Smooth muscle cell (in vitro differentiated cells): Measurements from ENCODE around the gene DLG1. TPM values are rescaled to one million over a fixed set of nuclear protein-coding genes. Genes with fewer than 3 reads are reported as not detected.

Source experiments
- DNase-seq: peaks from one replicate; lab custom pipeline; 2025; ENCODE audit not compliant: unreplicated experiment; lab: John Stamatoyannopoulos, UW
- H2AFZ ChIP-seq: fragments of 200-600 bp; sonication (generic); 2 replicates; pipeline ENCODE4 v1.6.0; 2016; ENCODE audit warnings: antibody characterized with exemption, low read depth, mild to moderate bottlenecking
- H3F3A ChIP-seq: fragments of 200-600 bp; sonication (generic); 2 replicates; pipeline ENCODE4 v1.6.0; 2017; ENCODE audit warnings: antibody characterized with exemption, low read depth
- H3K27ac ChIP-seq: fragments of 200-600 bp; sonication (generic); 2 replicates; pipeline ENCODE4 v1.5.1; 2016; ENCODE audit warnings: low read depth, mild to moderate bottlenecking
- H3K27me3 ChIP-seq: fragments of 200-600 bp; sonication (generic); 2 replicates; pipeline ENCODE4 v1.6.1; 2016; ENCODE audit warnings: low read depth, mild to moderate bottlenecking
- H3K36me3 ChIP-seq: fragments of 200-600 bp; sonication (generic); 2 replicates; pipeline ENCODE4 v1.5.1; 2016; ENCODE audit warnings: low read depth
- H3K4me1 ChIP-seq: fragments of 200-600 bp; sonication (generic); 2 replicates; pipeline ENCODE4 v1.5.1; 2016; ENCODE audit warnings: low read depth
- H3K4me2 ChIP-seq: fragments of 200-600 bp; sonication (generic); 2 replicates; pipeline ENCODE4 v1.6.0; 2016; ENCODE audit warnings: mild to moderate bottlenecking
- H3K4me3 ChIP-seq: fragments of 200-600 bp; sonication (generic); 2 replicates; pipeline ENCODE4 v1.5.1; 2016; ENCODE audit warnings: mild to moderate bottlenecking
- H3K79me2 ChIP-seq: fragments of 200-600 bp; sonication (generic); 2 replicates; pipeline ENCODE4 v1.6.0; 2016; ENCODE audit warnings: low read depth, mild to moderate bottlenecking
- H3K9ac ChIP-seq: fragments of 200-600 bp; sonication (generic); 2 replicates; pipeline ENCODE4 v1.6.0; 2016; ENCODE audit warnings: low read depth
- H3K9me3 ChIP-seq: fragments of 200-600 bp; sonication (generic); replicated peaks from 2 replicates; pipeline ENCODE4 v1.5.1; 2016; ENCODE audit warnings: low read depth
- H4K20me1 ChIP-seq: fragments of 200-600 bp; sonication (generic); 2 replicates; pipeline ENCODE4 v1.6.0; 2016; ENCODE audit warnings: low read depth
- WGBS: methylation state at CpG from one replicate; pipeline ENCODE4 v1.1.7; 2016; ENCODE audit warnings: low lambda C conversion rate; 5-methylcytosine and 5-hydroxymethylcytosine counted together
- polyA plus RNA-seq: library from polyadenylated mRNA; unstranded; fragments of >200 nt; fragmentation: Nextera tagmentation; extraction: Ambion mirVana; gene quantifications from 2 replicates; pipeline ENCODE4 v1.2.1, GENCODE V29; 2016
- total RNA-seq: library from RNA; depleted of rRNA; stranded (reverse); fragments of >200 nt; gene quantifications from 2 replicates; pipeline ENCODE4 v1.2.3, GENCODE V29; 2014
- TF ChIP-seq, protein P1 (sequence below): fragments of 200-600 bp; sonication (generic); IDR thresholded peaks from 2 replicates; pipeline ENCODE4 v1.5.1; 2017; ENCODE audit warnings: borderline replicate concordance, mild to moderate bottlenecking, antibody characterized with exemption; ENCODE audit not compliant: insufficient read depth, poor library complexity, severe bottlenecking

The DLG1 gene
- total and polyA plus RNA-seq, 2 experiments from 2014 or later: 23.5 to 69.0 TPM

- Histone ChIP-seq H3K4me3 (no peak overlapping the region), H3K27ac (no peak overlapping the region), H3K9ac (no peak overlapping the region), H4K20me1 (peaks cover 69% of the 10 kb centered on the region), H3K36me3 (no peaks in the 10 kb centered on the region), H3F3A (no peaks in the 10 kb centered on the region), H3K79me2 (peaks cover 74% of the 10 kb centered on the region), H3K9me3 (no peaks in the 10 kb centered on the region), H2AFZ (no peak overlapping the region), H3K4me1 (no peaks in the 10 kb centered on the region), H3K4me2 (no peak overlapping the region), H3K27me3 (no peaks in the 10 kb centered on the region)
- no peak for DNase-seq
- WGBS: 96% methylated on average over 4 of the region's 4 CpGs
- TF ChIP-seq, protein P1, sequence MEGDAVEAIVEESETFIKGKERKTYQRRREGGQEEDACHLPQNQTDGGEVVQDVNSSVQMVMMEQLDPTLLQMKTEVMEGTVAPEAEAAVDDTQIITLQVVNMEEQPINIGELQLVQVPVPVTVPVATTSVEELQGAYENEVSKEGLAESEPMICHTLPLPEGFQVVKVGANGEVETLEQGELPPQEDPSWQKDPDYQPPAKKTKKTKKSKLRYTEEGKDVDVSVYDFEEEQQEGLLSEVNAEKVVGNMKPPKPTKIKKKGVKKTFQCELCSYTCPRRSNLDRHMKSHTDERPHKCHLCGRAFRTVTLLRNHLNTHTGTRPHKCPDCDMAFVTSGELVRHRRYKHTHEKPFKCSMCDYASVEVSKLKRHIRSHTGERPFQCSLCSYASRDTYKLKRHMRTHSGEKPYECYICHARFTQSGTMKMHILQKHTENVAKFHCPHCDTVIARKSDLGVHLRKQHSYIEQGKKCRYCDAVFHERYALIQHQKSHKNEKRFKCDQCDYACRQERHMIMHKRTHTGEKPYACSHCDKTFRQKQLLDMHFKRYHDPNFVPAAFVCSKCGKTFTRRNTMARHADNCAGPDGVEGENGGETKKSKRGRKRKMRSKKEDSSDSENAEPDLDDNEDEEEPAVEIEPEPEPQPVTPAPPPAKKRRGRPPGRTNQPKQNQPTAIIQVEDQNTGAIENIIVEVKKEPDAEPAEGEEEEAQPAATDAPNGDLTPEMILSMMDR: no peak
Observed at GRCh38 chr3:197173620-197174019, 124.8 kb downstream of the DLG1 start.

DNA sequence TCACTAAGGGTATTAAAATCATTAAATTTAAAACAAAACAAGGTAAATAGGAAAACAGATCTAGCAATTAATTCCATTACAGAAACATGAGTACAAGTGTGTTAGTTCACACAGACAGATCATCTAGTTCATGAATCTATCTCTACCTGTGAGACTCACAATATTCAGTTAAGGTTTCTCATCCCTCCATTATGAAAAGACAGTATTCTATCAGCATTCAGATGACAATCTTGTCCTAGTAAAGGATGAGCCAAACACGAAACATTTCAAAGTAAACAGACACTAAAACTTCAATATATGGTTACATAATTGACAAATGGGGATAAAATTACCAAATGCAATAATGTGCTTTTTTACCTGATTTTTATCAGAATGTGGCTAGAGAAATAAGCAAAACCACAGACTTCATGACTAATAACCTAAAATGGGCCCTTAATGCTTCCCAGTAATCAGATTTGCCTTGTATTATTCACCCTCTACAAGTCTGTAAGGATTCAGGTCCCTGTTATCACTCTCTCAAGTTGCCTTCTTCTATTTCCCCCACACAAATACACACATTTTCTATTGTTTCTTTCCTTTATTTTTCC, 126.8 kb downstream of the DLG1 start:
- WGBS: 57% methylated on average over 1 of the region's 1 CpG
- Histone ChIP-seq H4K20me1 (peaks cover 65% of the 10 kb centered on the region), H3K27ac (no peak overlapping the region), H3F3A (no peaks in the 10 kb centered on the region), H3K9me3 (no peaks in the 10 kb centered on the region), H3K4me1 (no peaks in the 10 kb centered on the region), H3K4me2 (no peak overlapping the region), H3K79me2 (peaks cover 74% of the 10 kb centered on the region), H3K4me3 (no peak overlapping the region), H3K9ac (no peak overlapping the region), H3K36me3 (no peaks in the 10 kb centered on the region), H2AFZ (no peak overlapping the region), H3K27me3 (no peaks in the 10 kb centered on the region)
- DNase-seq: no peak
- TF ChIP-seq, protein P1: no peak

DNA sequence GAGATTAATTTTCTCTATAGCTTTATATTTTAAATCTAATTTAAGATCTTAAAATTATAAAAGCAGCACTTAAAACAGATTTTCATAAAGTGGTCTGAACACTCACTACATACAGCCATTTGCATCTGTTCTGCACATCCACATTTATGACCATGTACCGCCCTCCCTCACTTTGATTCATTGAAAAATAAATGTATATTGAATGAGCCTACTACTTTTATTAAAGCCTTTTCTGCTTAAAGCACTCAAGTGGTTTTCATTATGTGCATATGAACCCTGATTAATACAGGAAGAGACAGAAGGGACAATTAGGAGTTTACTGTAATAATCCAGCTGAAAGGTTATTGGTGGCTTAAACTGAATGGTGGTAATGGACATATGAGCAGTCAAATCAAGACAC, 129.4 kb downstream of the DLG1 start:
- Histone ChIP-seq H3F3A (no peaks in the 10 kb centered on the region), H4K20me1 (peaks cover 48% of the 10 kb centered on the region), H2AFZ (no peak overlapping the region), H3K4me1 (no peaks in the 10 kb centered on the region), H3K4me2 (no peak overlapping the region), H3K27me3 (no peaks in the 10 kb centered on the region), H3K4me3 (no peak overlapping the region), H3K36me3 (no peaks in the 10 kb centered on the region), H3K9me3 (no peaks in the 10 kb centered on the region), H3K79me2 (peaks cover 66% of the 10 kb centered on the region), H3K9ac (no peak overlapping the region), H3K27ac (peak overlapping the region; percentile 16)
- no peak for DNase-seq
- TF ChIP-seq, protein P1: no peak
- 100% methylated on average over 1 of the region's 1 CpG for WGBS

- H3K4me3 ChIP-seq: no peak overlapping the region
- H3K4me1 ChIP-seq: no peaks in the 10 kb centered on the region
- no peaks in the 10 kb centered on the region for H3K9me3 ChIP-seq
- H3K9ac ChIP-seq: no peak overlapping the region
- no peaks in the 10 kb centered on the region for H3K36me3 ChIP-seq
- no peak for DNase-seq
- TF ChIP-seq, protein P1: no peak
- no peak overlapping the region for H3K27ac ChIP-seq
- 54% methylated on average over 2 of the region's 2 CpGs for WGBS
- H3K27me3 ChIP-seq: no peaks in the 10 kb centered on the region
- H2AFZ ChIP-seq: no peak overlapping the region
- no peak overlapping the region for H3K4me2 ChIP-seq
- H3K79me2 ChIP-seq: peaks cover 66% of the 10 kb centered on the region
- H3F3A ChIP-seq: no peaks in the 10 kb centered on the region
- H4K20me1 ChIP-seq: peaks cover 43% of the 10 kb centered on the region
Observed at GRCh38 chr3:197168606-197169005, 129.8 kb downstream of the DLG1 start.
